Left colon (tissue), 2 donors: ENCODE measurements around the gene ADAM19. TPM values are rescaled to one million over a fixed set of nuclear protein-coding genes. Genes with fewer than 3 reads are reported as not detected.

Experiments used
- total RNA-seq, 2 donors: library from RNA; stranded (reverse); fragmentation: NEBNext Ultra II Directional; extraction: Animal tissue kit (Norgen Biotek cat#: 25700); gene quantifications; one replicate each; pipeline ENCODE4 v1.2.1, GENCODE V29; 2021
- donor health status: DM: no; HTN: no; CAD: no.
- donor health status: DM: yes; HTN: yes; CAD: no.

Gene ADAM19
- total RNA-seq, 2 donors from 2014 or later = 2.7 to 9.1 TPM

Other genes with a start within 250 kb of the ADAM19 start
- gene NIPAL4, start 115.6 kb downstream of the ADAM19 start, total RNA-seq = under 1 TPM in 1 of 2 donors, not detected in 1; 0.84 TPM
- gene SOX30, start 76.7 kb upstream of the ADAM19 start, total RNA-seq = under 1 TPM; 0.15 to 0.28 TPM
- 1 to 10 TPM; 3.6 to 3.9 TPM for gene C5orf52, start 95.8 kb upstream of the ADAM19 start, total RNA-seq
- 10 to 100 TPM; 11.6 to 14.5 TPM for gene THG1L, start 155.6 kb upstream of the ADAM19 start, total RNA-seq
- gene LSM11, start 167.9 kb upstream of the ADAM19 start, total RNA-seq = 1 to 10 TPM; 3.6 to 4.0 TPM